HG03439 (cell line): Measurements from ENCODE around the gene FYCO1.

Experiments
- ATAC-seq: cut with Tn5 transposase; IDR thresholded peaks from one replicate; pipeline ENCODE4 v1.9.1; 2021; ENCODE audit warnings: mild to moderate bottlenecking, moderate library complexity; ENCODE audit not compliant: unreplicated experiment

Gene FYCO1

DNA sequence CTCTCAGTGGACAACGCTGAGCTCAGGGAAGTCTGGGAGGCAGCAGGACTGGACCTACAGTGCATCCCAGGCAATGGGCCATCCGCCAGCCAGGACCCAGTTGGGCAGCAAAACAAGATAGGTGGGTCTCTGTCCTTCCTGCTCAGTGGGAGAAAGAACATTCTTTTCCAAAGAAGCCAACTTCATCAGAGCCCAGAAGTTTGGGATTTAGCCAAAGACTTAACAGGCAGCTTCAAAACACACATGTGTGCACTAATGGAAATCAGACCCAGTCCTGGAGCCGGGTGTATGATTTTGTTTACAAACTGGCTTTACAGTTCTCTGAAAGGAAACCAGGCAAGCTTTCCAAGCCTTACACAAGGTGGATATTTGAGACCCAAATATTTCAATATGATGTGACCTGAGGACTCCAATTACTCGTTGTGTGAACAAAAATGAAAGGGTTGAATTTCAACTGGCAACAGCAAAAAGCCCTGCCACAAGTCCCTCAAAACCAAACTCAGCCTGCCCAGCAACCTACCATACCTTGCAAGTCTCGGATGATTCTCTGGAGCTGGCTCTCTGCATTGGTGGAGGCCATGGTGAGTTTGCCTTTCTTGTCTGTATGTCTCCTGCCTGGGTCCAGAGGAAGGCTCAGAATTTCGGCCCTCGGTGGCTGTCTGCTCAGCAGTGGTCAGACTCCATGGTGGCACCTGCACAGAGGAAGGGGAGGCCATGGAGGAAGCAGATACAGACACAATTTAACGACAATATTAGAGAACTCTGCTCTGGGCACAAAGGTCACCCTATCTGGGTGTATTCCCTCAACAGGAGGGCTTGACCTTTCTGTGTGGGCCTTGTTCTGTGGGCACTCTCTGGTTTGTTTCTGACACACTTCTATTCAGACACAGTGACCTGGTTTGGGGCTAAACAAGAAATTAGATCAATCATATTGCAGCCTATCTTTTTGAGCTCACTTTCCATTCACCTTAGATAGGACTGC lies 11.0 kb downstream of the FYCO1 start:
- ATAC-seq, result no peak

DNA sequence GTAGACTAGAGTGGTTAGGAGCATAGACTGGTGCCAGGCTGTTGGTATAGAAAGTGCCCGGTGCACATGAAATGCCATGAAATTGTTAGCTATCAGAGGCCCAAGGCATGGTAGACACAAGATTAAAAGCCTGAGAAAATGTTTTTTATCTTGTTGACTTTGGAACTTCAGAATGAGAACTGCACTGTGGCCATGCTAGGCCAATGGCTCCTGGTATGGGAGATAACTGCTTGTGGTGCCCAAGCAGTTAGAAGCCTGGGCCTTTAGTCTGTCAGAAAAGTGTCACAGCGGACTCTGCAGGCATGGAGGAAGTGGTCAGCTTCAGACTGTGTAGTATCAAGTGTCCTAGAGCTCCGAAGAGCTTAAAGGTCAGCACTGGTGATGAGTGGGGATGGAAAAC lies 11.9 kb downstream of the FYCO1 start:
- no peak for ATAC-seq

DNA sequence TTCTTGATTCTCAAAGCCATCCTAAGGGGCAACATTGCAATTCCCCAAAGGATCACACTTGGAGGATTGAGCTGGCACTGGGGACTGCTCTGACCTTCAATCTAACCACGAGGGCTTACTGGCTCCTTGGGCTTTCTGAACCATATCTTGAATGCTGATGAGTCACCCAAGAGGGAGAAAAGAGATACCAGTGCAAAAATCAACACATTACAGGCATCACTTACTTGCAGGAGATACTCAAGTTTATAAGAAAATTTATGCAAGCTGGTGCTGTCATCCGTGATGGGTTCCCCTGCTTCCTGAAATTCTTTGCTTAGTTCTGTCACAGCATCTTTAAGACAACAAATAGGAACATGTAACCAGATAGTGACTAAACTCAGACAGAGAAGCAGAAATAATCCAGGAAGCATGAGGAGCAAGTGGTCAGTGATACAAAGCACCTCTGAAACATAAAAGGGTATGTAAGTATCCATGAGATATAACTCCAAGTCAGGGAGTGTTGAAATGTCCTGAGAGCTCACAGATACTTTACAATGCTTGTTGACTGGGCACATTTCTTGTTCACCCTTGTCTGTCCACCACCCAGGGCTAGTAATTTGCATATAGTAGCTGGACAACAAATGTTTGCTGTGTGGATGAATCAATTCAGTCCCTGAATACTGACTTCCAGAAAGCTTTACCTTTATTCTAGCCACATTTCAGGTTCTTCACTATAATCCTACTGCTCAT lies 14.1 kb downstream of the FYCO1 start:
- no peak for ATAC-seq

GRCh38 chr3:45980819-45981218 lies 14.8 kb downstream of the FYCO1 start:
- no peak for ATAC-seq

DNA sequence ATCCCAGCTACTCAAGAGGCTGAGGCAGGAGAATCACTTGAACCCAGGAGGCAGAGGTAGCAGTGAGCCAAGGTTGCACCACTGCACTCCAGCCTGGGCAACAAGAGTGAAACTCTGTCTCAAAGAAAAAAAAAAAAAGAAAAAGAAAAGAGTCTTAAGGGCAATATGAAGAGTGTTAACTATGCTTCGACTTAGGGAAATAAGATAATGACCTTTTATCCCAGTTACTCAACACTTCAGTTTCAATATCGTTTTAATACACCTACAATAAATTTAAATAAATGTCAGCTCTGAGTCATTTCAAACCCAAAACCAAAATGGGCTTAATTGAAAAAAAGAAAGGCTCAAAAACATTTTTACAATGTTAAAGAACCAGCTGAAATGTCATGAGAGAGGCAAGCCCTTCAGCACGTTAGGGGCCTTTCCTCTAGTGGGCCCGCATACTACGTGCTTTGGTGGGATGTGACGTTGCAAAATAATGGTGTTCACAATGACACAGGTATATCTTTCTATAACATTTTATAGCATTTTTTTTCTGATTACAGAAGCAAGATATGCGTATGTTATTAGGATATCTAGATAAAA lies 15.3 kb downstream of the FYCO1 start:
- no peak for ATAC-seq

DNA sequence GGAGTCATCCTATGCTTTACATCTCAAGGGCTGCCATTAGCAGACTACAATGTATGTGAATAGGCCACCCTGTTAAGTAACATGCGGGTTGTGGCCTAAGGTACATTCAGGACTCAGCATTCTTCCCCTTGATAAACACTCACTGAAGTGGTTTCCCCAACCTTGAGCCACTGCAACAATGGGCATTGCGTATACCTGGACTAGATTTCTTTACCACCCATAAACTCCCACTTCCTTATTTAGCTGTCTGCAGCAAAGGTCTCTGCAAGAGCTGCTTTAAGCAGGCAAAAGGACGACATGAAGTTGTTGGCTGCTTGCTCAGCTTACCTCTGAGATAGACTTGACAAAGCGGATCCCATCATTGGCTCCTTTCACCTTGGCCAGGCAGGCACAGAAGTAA lies 16.2 kb downstream of the FYCO1 start:
- ATAC-seq, result no peak

GRCh38 chr3:45978006-45978761 lies 17.4 kb downstream of the FYCO1 start:
- no peak for ATAC-seq

- ATAC-seq, result no peak
Measured at GRCh38 chr3:45976191-45977091, 19.2 kb downstream of the FYCO1 start.

- no peak for ATAC-seq
Measured at GRCh38 chr3:45975686-45976085, 19.9 kb downstream of the FYCO1 start.

- no peak for ATAC-seq
Measured at GRCh38 chr3:45974686-45975085, 20.9 kb downstream of the FYCO1 start.

GRCh38 chr3:45972534-45973402 lies 22.9 kb downstream of the FYCO1 start:
- ATAC-seq, result no peak

DNA sequence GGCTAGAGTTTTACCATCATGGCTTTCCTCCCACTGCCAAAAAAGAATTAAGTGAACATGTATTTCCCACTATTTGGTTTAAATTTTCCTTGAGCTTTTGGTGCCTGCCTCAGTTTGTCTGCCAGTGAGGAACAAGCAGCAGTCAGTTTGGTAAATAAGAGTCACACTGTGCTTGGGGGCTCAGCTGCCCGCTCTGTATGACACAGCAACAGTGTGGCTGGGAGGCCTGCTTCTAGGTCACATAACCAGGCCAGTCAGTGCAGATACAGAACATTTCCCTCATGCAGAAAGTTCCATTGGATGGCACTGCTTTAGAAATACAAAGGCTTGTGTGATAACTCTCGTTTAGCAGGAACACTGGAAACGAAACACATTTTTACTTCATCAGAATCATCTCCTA lies 25.7 kb downstream of the FYCO1 start:
- ATAC-seq, result no peak

DNA sequence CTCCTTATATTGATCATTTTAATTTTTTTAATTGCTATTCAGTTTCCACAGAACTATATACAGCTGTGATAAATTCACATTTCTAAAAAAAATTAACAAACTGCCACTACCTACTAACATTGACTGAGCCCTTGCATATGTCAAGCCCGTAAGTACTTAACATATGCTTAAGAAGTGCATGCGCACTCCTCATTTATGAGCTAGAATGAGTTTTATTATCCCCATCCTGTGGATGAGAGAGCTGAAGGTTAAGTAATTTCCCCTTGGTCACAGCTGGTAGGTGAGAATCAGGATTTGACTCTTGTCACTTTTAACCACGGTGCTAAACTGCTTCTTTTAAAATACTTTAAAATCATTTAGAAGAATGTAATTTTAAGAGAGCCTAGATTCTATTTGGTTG lies 26.5 kb downstream of the FYCO1 start:
- ATAC-seq, result no peak

DNA sequence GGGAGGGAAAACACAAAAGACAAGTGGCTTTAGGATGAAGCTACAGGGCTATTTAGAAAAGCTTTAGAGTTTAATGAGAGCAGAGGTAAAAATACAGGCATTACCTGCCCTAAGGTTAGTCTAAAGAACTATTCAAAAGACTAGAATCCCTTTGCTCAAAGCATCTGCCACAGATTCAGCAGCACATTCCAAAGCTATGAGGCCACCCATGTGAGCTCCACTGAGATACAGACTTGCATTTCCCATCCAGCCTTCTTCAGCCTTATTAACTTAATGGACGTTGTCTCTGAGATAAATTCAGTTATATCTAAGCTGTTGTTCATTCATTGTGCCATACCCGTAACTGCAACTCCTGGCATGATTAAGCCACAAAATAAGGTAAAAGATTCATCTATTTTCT lies 26.9 kb downstream of the FYCO1 start:
- ATAC-seq, result no peak

- ATAC-seq, result no peak
Measured at GRCh38 chr3:45968149-45968548, 27.5 kb downstream of the FYCO1 start.

DNA sequence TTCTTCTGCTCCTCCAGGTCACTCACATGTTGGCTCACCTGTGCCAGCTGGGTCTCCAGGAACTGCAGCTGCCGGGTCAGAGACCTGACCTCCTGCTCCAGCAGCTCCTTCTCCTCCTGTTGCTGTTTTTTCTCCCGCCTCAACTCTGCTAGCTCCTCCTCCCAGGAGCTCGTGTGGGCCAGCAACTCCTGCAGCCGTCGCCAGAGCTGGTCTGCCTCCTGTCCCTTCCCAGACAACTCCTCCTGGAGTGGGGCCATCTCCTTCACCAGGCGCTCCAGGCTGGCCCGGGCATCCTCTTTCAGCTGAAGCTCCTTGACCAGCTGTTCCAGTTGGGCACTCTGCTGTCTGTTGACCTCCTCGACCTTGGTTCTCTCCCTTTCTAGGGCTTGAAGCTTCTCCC lies 27.9 kb downstream of the FYCO1 start:
- ATAC-seq, result no peak

DNA sequence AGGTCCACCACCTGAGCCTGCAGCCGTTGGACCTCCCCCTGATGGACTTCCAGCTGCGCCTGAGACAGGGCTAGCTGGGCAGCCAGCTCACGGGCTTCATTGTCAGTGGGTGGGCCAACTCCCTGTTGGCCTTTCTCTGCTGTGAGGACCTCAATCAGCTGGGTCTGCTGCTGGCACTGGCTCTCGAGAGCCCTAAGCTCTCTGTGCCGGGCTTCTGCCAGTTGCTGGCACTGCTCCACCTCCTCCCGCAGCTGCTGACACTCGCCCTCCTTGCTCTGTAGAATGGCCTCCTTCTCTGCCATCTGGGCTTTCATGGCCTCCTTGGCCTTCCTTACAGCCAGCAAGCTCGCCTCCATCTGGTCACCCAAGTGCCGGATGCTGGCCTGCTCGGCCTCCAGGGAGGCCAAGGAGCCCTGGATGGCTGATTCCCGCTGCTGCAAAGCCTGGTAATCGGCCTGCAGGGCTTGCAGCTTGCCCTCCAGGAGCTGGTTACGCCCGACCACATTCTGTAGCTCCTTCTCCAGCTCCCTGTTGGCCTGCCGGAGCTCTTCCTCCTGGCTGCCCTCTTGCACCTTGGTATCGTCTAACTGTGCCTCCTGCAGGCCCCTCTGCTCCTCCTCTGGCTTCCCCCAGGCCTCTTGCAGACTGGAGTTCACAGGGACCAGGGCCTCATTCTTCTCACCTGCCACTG lies 28.5 kb downstream of the FYCO1 start:
- no peak for ATAC-seq

GRCh38 chr3:45966371-45966791 lies 29.2 kb downstream of the FYCO1 start:
- no peak for ATAC-seq
